Measurements from ENCODE around the gene BEX1.

- TF ChIP-seq, protein P1, sequence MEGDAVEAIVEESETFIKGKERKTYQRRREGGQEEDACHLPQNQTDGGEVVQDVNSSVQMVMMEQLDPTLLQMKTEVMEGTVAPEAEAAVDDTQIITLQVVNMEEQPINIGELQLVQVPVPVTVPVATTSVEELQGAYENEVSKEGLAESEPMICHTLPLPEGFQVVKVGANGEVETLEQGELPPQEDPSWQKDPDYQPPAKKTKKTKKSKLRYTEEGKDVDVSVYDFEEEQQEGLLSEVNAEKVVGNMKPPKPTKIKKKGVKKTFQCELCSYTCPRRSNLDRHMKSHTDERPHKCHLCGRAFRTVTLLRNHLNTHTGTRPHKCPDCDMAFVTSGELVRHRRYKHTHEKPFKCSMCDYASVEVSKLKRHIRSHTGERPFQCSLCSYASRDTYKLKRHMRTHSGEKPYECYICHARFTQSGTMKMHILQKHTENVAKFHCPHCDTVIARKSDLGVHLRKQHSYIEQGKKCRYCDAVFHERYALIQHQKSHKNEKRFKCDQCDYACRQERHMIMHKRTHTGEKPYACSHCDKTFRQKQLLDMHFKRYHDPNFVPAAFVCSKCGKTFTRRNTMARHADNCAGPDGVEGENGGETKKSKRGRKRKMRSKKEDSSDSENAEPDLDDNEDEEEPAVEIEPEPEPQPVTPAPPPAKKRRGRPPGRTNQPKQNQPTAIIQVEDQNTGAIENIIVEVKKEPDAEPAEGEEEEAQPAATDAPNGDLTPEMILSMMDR (IDR thresholded peaks at IDR 0.05), result no peak
- TF ChIP-seq POLR2A (IDR thresholded peaks at IDR 0.05), result no peak
These were observed 29.0 kb upstream of the BEX1 start, which contains the start of gene NXF3 for GRCh38 chrX:103092942-103093341.

Data from body of pancreas (tissue), 4 donors.